SKM-1 (cell line): ENCODE measurements around the gene HRC.
"Not testable (repeated sequence)": the region's sequence is repeated elsewhere in the genome, so short reads cannot be mapped to it uniquely, and the experiment has no call there.

ENCODE experiments used
- DNase-seq: peaks from one replicate; lab custom pipeline; 2025; ENCODE audit not compliant: unreplicated experiment; lab: John Stamatoyannopoulos, UW

Gene HRC

GRCh38 chr19:49160450-49161189 is 5.4 kb upstream of the HRC start:
- DNase-seq, result no peak

- DNase-seq, result peak; percentile 4
Observed at GRCh38 chr19:49157445-49158224, 2.4 kb upstream of the HRC start, which contains the start of gene TRPM4. TSS of gene TRPM4 (plus strand) at chr19:49157792. CDS start at chr19:49157867, 75 bp downstream.

DNA sequence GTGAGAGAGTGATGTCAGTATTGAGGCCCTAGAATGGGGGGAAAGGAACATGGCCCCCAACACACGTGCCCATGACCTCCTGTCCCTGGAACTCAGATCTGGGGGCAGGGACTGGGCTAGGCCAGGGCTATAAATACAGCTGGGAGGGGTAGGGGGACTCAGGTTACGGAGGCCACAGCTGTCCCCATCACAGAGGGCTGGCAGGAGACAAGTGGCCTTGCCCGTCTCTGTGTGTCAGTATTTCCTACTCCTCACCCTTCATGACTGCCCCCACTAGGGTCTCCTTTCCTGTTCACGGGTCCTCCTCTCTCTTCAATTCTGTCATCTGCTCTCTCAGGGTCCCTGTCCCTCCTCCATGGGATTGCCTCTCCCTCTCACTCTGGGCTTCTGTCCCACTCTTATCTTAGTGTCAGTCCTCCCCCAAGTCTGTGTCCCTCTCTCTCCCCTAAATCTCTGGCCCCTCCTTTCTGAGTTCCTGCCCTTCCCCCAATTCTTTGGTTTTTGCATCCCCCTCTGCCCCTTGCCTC is 687 bp upstream of the HRC start:
- DNase-seq, result no peak

DNA sequence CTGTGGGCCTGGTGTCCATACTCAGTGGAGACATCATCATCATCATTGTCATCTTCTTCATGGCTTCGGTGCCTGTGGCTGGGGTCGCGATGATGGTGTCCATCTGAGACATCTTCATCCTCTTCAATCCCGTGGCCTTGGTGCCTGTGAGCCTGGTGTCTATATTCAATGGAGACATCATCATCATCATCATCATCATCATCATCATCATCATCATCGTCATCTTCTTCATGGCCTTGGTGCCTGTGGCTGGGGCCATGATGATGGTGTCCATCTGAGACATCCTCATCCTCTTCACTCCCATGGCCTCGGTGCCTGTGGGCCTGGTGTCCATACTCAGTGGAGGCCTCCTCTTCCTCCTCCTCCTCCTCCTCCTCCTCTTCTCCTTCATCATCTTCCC is 917 bp downstream of the HRC start:
- no peak for DNase-seq

GRCh38 chr19:49153167-49153809 is 1.9 kb downstream of the HRC start:
- DNase-seq, result no peak

DNA sequence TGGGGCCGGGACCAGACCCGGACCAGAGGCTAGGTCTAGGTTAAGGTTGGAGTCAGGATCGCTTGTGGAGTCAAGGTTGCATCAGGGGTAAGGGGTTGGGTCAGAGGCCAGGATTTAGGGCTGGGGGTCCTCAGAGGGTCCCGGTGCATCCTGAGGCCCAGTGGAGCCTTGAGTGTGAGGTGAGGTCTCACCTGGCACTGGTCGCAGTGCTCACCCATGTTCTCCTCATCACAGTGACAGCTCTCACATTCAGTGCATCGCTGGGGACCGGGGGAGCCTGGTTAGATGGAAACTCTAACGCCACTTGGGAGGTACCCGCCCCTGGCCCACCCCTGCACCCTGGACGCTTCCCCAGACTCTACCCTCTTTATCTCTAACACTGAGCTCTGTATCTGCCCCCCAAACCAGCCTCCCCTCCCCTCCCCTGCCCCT is 3.1 kb downstream of the HRC start:
- DNase-seq, result no peak

DNA sequence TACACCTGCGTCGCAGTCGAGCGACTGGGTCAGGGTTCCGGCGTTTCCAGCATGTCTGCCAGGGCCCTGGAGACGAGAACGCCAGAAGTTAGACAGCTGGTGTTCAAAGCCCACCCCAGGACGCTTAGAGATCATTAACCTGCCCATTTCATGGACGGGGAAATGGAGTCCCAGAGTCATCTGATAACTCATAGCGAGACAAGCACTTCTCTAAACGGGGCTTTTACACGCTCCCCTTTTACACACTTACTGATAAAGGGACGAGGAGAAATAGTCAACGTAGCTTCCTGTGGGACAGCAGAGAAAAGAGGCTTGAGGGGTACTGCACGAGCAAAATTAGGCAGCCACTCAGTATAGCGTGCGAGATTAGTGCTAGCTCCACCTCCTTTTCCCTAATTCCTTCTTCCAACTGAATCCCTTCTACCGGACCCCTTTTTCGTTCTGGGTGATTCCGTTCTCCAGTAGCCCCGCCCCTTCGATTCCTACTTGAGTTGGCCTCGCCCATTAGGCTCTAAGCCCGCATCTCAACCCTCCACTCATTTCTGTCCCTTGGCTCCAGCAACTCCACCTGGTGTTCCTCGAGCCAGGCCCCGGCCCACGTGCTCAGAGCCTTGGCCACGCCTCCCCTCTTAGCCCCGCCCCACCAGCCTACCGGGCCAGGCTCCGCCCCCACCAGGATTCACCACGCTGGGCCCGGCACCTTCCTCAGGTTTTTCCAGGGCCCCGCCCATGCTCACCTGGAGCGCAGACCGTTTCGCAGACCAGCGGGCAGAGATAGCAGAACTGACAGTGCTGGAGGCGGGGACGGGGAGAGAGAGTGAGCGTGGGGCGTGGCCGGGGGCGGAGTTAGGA is 3.7 kb downstream of the HRC start:
- no peak for DNase-seq

DNA sequence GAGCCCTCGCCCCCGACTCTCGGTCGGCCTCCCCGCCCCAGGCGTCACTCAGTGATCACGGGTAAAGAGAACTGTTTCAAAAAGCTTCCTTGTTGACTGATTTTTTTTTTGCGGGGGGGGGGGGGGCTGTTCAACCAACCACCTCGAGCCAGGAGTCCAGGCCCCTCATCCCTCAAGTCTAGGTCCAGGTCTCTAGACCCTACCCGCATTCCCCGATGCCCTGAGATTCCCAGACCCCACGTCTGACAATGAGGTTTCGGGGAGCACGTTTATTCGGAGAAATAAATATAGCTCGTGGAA is 4.3 kb downstream of the HRC start:
- no peak for DNase-seq

DNA sequence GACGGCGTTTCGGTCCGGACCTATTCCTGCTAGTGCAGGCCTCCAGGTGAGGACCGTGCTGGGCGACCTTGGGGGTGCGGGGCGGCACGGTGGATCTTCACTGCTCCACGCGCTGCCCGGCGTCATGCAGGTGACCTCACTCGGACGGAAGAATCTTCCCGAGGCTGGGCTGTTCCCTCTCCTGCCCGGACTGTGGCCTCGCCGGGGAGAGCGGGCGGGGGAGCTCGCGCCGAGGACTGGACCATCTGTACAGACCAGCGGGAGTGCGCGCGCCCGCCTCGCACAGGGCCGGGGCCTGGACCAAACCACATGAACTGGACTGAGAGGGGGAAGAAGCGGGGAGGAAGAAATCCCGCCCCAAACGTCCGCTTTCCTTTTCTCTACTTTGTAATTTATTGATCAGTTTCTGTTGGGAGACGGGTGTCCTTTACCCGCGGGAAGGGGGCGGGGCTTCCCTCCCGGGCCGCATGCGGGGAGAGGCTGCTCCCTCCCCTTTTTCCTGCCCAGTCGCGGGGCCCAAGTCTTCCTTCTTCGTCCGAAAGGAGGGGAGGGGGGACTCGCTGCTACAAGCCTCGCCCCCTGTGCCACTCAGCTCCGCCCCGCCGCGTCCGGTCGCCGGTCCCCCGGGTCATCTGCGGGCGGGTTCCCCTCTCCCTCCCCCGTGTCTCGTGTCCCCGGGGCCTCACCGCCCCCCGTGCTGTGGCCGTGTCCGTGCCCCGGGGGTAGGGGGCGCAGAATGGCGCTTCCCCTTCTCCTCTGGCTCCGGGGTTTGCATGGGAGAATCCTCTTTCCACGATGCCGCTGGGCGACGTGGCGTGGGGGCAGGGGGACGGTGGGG is 4.9 kb downstream of the HRC start:
- peak; percentile 59 for DNase-seq

- no peak for DNase-seq
Observed at GRCh38 chr19:49149652-49150105, 5.5 kb downstream of the HRC start.

DNA sequence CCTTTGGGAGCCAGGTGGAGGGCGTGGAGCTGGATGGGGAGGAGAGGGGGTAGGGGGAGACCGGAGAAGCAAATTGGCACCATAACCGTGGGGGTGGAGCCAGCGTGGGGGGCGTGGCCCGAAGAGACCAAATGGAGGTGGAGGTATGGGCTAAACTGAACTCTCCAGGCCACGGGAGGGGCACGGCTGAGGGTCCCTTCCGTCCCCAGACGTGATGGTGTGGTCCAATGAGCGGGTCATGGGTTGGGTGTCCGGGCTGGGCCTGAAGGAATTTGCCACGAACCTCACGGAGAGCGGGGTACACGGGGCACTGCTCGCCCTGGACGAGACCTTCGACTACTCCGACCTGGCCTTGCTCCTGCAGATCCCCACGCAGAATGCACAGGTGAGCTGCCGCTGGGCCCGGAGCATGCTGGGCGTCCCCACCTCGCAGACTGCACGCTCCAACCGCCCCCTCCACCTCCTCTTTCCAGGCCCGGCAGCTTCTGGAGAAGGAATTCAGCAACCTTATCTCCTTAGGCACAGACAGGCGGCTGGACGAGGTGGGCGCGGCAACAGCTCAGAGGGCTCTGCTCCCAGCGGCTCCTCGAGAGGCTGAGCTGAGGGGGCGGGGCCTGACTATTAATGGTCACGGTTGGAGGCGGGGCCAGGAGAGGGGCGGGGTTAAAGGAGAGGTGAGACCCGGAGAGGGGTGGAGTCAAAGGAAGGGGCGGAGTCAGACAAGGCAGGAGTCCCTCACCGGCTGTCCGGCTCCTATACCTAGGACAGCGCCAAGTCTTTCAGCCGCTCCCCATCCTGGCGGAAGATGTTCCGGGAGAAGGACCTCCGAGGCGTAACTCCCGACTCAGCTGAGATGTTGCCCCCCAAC is 6.2 kb downstream of the HRC start:
- peak; percentile 23 for DNase-seq

DNA sequence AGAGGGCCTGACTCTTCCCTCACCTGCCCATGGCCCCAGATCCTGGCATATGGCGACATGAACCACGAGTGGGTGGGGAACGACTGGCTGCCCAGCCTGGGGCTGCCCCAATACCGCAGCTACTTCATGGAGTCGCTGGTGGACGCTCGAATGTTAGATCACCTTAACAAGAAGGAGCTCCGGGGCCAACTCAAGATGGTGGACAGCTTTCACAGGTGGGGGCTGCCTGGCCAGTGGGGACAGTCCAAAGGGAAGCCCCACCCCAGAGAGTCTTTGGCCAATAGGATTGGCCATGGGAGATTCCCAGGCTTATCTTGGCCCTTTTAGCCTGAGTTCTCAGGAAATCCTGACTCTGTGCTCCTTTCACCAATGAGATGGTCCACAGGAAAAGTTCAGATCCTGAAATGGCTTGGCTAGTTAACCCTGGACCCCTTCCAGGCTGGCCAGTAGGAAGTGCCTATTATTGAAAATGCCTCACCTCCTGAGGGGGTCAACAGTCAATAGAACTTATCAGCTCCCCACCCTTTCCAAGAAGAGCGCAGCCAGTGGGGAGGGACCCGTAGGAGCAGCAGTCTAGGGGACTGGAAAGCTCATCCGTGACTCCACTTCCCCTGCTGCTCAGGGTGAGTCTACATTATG is 7.0 kb downstream of the HRC start:
- DNase-seq, result no peak

GRCh38 chr19:49146408-49146770 is 8.8 kb downstream of the HRC start:
- not testable (repeated sequence) for DNase-seq

- DNase-seq, result peak; percentile 17
Observed at GRCh38 chr19:49145573-49146407, 9.4 kb downstream of the HRC start.

DNA sequence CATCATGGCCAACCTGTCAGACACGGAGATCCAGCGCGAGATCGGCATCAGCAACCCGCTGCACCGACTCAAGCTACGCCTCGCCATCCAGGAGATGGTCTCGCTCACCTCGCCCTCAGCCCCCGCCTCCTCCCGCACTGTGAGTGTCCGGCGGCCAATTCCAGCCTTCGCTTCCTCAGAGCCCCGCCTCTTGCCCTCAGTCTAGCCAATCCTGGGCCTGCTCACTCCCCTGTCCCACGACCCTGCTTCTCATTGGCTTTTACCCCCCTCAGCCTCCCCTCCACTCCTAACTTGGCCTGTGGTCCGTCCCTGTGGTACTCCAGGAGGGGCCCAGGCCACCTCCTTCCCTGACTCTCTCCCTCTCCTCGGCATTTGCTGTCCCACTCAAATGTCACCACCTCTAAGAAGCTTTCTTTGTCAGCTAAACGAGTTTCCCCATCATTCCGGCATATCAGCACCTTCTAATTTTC is 12.3 kb downstream of the HRC start:
- no peak for DNase-seq

- no peak for DNase-seq
Observed at GRCh38 chr19:49141352-49141751, 13.8 kb downstream of the HRC start.

- DNase-seq, result no peak
Observed at GRCh38 chr19:49140951-49141350, 14.2 kb downstream of the HRC start.

GRCh38 chr19:49136771-49137171 is 18.4 kb downstream of the HRC start:
- no peak for DNase-seq
